GM19025 (cell line): Measurements from ENCODE around the gene TFAP2A.

Experiments used
- ATAC-seq: cut with Tn5 transposase; IDR thresholded peaks from one replicate; pipeline ENCODE4 v1.9.1; 2021; ENCODE audit warnings: mild to moderate bottlenecking, low read depth, moderate library complexity; ENCODE audit not compliant: unreplicated experiment

Gene TFAP2A

GRCh38 chr6:10385524-10386132 is 29.2 kb downstream of the TFAP2A start:
- ATAC-seq, result no peak

- no peak for ATAC-seq
Measured at GRCh38 chr6:10384610-10385523, 30.0 kb downstream of the TFAP2A start.

- ATAC-seq, result no peak
Measured at GRCh38 chr6:10384091-10384609, 30.7 kb downstream of the TFAP2A start.

- ATAC-seq, result no peak
Measured at GRCh38 chr6:10383331-10384090, 31.4 kb downstream of the TFAP2A start.

DNA sequence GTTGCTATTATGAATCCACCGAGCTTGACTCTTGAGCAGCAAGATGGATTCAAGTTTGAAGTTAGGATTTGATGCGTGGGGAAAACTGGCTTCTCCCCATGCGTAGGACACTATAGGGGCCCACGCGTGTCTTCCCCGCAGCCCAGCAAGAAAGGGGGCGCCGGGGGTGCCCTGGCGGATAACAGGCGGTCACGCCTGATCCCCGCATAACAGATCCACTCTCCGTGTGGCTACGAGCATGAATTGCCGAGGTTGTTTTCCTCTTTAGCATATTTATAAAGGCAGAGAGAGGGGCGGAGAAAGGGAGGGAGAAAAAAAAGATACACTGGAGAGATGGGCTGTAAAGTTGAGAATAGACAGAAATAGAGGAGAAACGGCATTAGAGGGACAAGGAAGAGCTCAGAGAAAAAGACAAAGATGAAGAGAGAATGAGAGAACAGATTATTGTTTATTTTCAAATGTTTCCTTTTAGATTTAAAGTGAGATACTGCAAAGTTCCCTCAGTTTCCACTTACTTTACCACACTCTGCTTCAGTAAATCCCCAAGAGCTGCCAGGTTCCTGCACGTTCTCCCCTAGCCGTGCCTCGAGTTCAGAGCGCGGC is 32.0 kb downstream of the TFAP2A start:
- ATAC-seq, result no peak

DNA sequence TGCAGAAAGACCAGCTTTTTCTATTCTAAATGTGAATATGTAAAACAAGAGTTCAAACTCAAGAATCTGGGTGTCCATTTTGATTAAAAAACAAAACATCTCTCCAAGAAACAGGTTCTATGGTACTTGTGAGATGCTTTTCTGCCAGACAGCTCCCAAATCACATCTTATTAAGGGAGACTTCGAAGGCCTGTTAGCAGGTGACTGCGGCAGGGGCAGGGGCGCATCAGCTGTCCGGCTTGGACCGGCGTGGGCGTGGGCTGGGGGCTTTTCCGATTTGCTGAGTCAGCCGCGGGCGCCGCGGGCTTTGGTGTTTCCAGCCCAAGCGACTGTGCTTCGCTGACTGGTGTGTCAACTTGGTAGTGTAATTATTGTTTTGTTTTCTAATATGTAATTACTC is 32.6 kb downstream of the TFAP2A start:
- ATAC-seq, result no peak

DNA sequence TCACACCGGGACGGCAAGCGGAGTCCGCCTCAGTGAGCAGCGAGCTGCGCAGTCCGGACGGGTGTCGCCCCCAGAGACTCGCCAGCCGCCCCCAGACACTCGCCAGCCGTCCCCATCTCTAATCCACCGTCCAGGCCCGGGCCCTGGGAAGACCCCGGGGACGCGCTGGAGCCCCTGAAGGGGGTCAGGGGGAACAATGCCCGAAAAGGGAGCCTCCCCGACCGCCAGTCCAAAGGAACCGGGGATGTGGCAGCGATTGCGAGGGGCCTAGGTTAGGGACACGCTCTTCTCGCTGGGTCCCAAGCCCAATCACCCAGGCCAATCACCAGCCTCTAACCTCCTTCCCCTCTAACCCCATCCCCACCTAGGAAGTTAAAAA is 33.1 kb downstream of the TFAP2A start:
- no peak for ATAC-seq

DNA sequence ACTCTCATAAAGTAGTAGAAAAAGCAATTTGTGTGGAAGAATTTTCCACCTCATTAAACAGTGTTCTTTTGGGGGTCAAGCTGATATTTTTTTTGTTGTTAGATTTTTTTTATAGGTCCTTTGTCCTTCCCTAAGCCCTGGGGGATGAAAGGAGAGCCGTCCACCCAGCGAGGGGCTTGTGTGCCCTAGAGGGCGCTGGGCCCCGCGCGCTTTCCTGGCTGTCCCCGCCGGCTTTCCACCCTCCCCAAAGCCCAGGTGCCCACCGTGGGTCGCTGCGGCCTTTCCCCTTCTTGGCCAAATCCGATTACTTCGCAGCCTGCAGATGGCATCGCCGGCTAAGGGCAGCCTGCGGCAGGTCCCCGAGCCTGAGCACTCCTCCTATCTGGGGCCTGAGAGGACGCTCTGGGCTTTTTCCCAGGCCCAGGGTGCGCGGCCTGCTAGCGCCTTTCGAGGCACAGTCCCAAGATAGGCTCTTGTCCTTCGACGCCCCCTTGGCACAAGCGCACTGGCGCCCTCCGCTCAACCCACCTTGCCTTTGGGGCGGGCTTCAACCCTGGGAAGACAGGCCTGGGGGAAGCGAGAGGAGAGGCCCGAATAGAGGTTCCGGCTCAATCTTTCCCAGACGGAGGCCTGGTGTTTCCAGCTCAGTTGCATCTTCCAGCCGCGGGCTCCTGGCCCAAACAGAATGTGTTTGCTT is 33.6 kb downstream of the TFAP2A start:
- no peak for ATAC-seq

GRCh38 chr6:10375391-10375969 is 39.4 kb downstream of the TFAP2A start:
- ATAC-seq, result no peak

- no peak for ATAC-seq
Measured at GRCh38 chr6:10373642-10374359, 41.1 kb downstream of the TFAP2A start.

DNA sequence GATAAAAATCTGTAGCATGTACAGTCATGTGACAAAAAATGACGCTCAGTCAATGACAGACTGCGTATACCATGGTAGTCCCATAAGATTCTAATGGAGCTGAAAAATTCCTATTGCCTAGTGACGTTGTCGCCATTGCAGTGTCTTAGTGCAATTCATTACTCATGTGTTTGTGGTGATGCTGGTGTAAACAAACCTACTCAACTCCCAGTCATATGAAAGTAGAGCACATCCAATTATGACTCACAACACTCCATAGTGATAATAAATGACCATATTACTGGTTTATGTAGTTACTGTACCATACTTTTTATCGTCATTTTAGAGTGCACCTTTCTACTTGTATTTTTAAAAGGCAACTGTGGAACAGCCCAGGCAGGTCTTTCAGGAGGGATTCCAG is 45.0 kb downstream of the TFAP2A start:
- ATAC-seq, result no peak

- no peak for ATAC-seq
Measured at GRCh38 chr6:10368861-10369260, 46.0 kb downstream of the TFAP2A start.

GRCh38 chr6:10363911-10364310 is 51.0 kb downstream of the TFAP2A start:
- no peak for ATAC-seq

- no peak for ATAC-seq
Measured at GRCh38 chr6:10362300-10362699, 52.6 kb downstream of the TFAP2A start.

GRCh38 chr6:10361428-10361827 is 53.4 kb downstream of the TFAP2A start:
- ATAC-seq, result no peak

DNA sequence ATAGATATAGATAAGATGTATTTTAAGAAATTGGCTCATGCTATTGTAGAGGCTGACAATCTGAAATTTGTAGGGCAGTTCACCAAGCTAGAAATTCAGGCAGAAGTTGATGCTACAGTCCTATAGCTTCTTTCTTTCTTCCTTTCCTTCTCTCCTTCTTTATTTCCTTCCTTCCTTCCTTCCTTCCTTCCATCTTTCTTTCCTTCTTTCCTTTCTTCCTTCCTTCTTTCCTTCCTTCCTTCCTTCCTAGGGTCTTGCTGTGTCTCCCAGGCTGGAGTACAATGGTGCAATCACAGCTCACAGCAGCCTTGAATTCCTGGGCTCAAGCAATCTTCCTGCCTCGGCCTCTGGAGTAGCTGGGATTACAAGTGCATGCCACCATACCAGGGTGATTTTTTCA is 55.3 kb downstream of the TFAP2A start:
- ATAC-seq, result no peak

DNA sequence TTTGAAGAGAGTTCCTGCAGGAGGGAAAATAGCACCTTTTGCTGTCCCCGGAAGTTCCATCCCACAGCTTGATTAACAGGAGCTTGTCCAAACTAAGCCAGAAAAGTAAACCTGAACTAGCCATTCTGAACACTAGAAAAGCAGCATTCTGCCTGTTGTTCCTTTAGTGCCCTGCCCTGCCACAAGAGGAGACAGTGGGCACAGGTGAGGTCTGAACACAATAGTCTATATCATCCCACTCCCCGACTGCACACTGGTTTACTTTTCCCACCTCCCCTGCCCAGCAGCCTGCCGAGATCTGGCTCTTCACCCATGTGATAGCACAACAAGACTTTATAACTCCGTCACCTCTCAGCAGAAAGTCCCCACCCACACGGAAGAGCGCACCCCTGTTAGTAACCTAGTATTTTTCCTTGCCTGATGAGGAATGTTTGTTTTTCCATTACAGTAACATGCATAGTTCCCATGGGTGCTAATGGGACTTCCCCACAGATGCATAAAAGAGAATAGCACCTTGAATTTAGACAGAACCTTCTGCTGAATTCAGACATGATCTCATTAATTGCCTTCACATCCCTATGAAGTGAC is 59.7 kb downstream of the TFAP2A start:
- no peak for ATAC-seq

DNA sequence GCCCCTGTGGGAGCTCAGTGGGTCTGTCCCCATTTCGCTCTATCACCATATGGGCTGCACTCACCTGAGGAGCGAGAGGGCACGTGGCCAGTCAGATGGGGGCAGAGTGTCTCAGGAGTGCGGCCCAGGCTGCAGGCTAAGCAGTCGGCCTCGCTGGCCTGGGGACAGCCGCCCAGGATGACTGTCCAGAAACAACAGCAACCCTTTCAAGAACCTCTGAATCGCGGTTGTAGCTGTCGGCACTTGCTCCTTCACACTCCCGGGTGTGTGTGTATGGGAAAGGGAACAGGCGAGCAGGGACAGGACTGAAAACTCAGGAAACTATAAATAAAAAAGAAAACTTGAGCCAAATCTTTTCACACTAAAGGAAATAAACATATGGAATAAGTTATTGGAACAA is 63.1 kb downstream of the TFAP2A start:
- no peak for ATAC-seq

DNA sequence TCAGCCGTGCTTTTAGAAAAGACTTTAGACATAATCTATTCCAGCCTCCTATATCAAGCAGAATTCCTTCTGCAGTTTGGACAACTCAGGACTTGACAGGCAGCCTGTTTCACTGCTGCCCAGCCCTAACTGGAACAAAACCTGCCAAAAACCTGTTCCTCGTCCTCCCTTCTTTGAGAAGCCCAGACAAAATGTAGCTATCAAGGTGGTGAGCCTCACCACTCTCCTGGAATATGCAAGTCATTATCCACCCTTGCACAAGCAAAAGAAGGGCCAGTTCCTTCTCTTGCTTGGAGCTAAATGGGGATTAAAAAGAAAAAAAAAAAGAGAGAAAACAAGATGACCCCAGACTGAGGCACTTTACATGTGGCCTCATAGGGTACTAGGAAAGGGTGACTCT is 64.2 kb downstream of the TFAP2A start:
- ATAC-seq, result no peak
